Epithelial cell of proximal tubule (primary cell): ENCODE results near the gene SIRPG. TPM values are rescaled to one million over a fixed set of nuclear protein-coding genes. Genes with fewer than 3 reads are reported as not detected.

ENCODE experiments used
- DNase-seq: peaks from one replicate; pipeline ENCODE4 v3.0.0-alpha.2; 2011; ENCODE audit warnings: low read depth
- H3K4me3 ChIP-seq: 2 replicates; pipeline ENCODE4 v1.5.1; 2011; ENCODE audit warnings: low read depth, mild to moderate bottlenecking, low read length
- total RNA-seq: library from RNA; depleted of rRNA; stranded (reverse); fragments of >200 nt; gene quantifications from 2 replicates; pipeline ENCODE4 v1.2.3, GENCODE V29; 2015
- TF ChIP-seq, protein P1 (sequence below): conservative IDR thresholded peaks from 2 replicates; pipeline ENCODE4 v1.5.1; 2012; ENCODE audit warnings: low read depth, mild to moderate bottlenecking, low read length

Gene SIRPG
- total RNA-seq, 1 donor from 2014 or later, result not detected

DNA sequence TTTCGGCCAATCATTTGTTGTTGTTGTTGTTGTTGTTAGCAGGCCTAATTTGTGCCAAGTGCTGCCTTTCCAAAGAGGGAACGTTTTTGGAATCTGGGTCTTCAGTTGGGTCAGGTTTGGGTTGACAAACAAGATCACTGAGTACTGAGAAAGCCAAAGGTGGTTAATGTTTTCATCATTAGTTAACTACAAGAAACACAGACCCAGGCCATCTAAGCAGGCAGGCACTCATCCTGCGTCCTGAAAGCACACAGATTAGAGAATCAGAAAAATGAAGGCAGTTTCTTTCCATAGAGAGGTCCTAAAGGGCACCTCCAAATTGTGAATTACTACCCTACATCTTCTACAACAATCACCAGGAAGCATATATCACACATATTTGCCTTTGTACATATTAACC, 15.1 kb upstream of the SIRPG start:
- TF ChIP-seq, protein P1, sequence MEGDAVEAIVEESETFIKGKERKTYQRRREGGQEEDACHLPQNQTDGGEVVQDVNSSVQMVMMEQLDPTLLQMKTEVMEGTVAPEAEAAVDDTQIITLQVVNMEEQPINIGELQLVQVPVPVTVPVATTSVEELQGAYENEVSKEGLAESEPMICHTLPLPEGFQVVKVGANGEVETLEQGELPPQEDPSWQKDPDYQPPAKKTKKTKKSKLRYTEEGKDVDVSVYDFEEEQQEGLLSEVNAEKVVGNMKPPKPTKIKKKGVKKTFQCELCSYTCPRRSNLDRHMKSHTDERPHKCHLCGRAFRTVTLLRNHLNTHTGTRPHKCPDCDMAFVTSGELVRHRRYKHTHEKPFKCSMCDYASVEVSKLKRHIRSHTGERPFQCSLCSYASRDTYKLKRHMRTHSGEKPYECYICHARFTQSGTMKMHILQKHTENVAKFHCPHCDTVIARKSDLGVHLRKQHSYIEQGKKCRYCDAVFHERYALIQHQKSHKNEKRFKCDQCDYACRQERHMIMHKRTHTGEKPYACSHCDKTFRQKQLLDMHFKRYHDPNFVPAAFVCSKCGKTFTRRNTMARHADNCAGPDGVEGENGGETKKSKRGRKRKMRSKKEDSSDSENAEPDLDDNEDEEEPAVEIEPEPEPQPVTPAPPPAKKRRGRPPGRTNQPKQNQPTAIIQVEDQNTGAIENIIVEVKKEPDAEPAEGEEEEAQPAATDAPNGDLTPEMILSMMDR, result no peak
- no peak for DNase-seq
- H3K4me3 ChIP-seq, result no peak overlapping the region

DNA sequence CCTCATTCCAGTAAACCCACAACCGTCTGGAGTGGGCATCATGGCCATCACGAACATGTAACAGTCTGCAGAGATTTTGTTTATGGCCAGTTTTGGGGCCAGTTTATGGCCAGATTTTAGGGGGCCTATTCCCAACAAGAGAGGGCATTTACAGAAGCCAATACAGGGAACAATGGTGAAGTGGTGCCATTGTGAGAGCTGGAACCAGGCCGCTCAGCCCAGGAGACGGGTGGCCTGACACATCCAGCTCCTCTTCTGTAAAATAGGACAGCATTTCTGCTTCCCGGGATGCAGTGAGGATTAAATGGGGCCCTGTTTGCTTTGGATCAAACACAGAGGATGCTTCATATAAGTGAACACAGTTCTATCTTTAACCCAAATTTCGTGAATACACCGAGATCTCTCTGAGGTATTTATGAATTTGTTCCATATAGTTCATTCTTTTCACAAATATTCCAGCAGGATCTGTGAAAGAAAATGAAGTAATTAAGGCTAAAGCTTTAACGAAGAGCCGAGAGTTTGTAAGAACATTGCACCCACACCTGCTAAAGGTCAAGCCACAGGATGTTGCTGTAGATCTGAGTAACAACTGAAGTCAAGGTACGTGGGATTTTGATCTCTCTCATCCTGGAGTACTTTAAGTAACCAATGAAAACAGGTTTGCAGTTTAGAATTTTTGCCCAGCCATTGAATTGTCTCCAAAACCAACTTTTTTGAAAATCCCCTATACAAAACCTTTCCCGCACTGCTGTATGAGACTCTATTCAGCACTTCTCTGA, 14.5 kb upstream of the SIRPG start:
- no peak overlapping the region for H3K4me3 ChIP-seq
- TF ChIP-seq, protein P1, result no peak
- DNase-seq, result no peak

DNA sequence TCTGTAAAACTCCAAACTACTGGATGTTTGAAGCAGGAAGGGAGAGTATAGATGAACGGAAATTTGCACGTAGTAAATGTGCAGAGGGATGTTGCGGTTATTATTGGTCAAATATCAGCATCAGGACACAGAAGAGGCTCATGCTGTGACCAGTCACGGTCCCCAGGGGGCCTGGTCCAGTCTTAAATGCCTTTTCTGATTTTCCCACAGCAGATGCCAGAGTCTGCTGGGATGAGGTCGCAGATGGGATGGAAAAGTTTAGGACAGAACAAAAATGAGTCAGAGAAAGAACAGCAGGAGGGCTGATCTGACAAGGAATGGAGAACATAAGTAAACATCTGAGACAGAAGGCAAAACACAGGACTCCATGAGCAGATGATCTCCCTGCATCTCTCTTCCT, 11.7 kb upstream of the SIRPG start:
- H3K4me3 ChIP-seq, result no peak overlapping the region
- TF ChIP-seq, protein P1, result no peak
- no peak for DNase-seq

DNA sequence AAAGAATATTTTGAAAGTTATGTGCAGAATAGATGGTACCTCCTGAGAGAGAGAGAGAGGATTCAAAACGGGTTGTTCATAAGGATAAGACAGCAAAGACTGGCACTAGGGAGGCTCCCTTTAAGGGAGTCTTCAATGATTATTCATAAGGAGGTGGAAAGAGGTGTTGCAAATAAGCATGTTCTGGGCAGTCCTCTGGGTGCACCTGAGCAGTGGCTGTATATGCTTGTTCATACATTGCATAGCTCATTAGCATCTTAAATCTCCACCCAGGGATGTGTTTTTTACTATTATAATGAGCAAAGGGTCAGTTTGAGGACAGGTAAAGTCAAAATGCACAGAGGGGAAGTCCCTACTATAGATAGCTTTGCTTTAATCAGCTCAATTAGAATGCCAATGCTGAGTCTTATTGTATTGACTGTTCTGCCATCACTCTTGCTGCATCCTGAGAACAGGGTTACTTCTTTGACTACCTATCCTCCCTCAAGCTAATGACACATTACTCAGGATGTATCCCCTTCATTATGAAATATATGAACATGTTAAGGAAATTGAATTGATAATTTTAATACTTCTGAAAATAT, 10.0 kb upstream of the SIRPG start:
- H3K4me3 ChIP-seq, result no peak overlapping the region
- DNase-seq, result no peak
- TF ChIP-seq, protein P1, result no peak

DNA sequence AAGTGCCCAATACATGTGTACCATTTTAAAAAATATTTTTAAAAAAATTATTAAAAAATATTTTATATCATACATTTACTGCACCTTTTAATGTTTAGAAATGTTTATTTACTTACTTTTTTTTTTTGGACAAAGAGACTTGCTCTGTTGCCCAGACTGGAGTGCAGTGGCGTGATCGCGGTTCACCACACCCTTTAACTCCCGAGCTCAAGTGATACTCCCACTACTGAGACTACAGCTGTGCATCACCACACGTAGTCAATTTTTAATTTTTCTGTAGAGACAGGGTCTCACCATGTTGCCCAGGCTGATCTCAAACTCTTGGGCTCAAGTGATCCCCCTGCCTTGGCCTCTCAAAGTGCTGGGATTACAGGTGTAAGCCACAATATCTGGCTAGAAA, 9.2 kb upstream of the SIRPG start:
- TF ChIP-seq, protein P1, result no peak

DNA sequence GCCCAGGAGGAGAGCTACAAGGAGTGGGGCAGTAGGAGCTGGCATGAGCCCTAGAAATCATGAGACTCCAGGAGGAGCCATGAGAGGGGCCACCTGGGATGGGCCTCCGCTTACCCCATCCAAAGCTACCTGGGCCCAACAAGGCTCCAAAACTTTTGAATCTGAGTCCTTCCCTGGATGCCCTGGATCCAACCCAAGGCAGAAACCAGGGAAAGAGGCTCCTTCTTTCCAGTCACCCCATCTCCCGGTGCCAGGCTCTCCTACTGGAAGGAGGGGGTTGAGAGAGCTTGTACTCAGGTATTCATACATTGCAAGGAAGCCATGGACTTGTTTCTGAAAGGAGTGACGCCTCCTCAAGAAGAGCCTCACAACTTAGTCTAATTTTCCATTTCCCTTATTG, 7.8 kb upstream of the SIRPG start:
- no peak overlapping the region for H3K4me3 ChIP-seq
- TF ChIP-seq, protein P1, result no peak
- DNase-seq, result no peak

More for the DNA sequence above, 9.2 kb upstream of the SIRPG start:
- DNase-seq, result no peak
- H3K4me3 ChIP-seq, result no peak overlapping the region

DNA sequence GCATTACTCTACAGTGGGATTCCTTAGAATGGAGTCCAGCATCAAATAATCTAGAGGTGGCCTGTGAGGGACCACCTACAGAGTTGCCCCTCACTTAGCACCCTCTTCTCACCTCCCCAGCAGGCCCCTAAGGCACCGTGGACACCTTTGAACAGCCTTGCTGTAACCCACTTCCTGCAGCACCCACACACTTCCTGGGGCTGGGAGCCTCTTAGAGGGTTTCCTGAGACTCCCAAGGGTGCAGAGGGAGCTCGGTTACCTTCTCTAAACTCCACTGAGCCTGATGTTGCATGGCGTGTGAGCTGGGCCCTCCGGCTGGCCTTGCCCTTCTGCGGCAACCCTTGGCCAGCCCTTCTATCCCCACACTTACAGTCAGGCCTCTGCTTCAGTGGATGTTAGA, 7.3 kb upstream of the SIRPG start:
- TF ChIP-seq, protein P1, result no peak
- no peak overlapping the region for H3K4me3 ChIP-seq
- no peak for DNase-seq
